ENCODE results near the gene SPTBN1.

The SPTBN1 gene

GRCh38 chr2:54619660-54620231, 163.6 kb downstream of the SPTBN1 start:
- H3K36me3 ChIP-seq (ENCODE audit: insufficient read depth, low read length): peaks cover 79% of the 10 kb centered on the region
- H3K4me1 ChIP-seq (ENCODE audit: insufficient read depth, low read length): peaks cover 13% of the 10 kb centered on the region
- no peak overlapping the region for H3K27ac ChIP-seq (ENCODE audit: low read length)
- H3K79me2 ChIP-seq (ENCODE audit: insufficient read depth, low read length): no peaks in the 10 kb centered on the region
- H4K20me1 ChIP-seq (ENCODE audit: insufficient read depth, low read length): no peaks in the 10 kb centered on the region
- H3K27me3 ChIP-seq (ENCODE audit: insufficient read depth, low read length, poor library complexity): no peaks in the 10 kb centered on the region
- H2AFZ ChIP-seq (ENCODE audit: low read depth, low read length): no peak overlapping the region
- no peak for DNase-seq
- no peak overlapping the region for H3K4me3 ChIP-seq (ENCODE audit: low read depth in 1 of 2, low read length in 2 of 2)
- H3K4me2 ChIP-seq (ENCODE audit: insufficient read depth, low read length): no peak overlapping the region
- no peaks in the 10 kb centered on the region for H3K9me3 ChIP-seq (ENCODE audit: insufficient read depth, low read length, severe bottlenecking)
- TF ChIP-seq EZH2 (IDR thresholded peaks at IDR 0.05; ENCODE audit: borderline replicate concordance, low read depth, low read length, severe bottlenecking): no peak
- TF ChIP-seq, protein P1, sequence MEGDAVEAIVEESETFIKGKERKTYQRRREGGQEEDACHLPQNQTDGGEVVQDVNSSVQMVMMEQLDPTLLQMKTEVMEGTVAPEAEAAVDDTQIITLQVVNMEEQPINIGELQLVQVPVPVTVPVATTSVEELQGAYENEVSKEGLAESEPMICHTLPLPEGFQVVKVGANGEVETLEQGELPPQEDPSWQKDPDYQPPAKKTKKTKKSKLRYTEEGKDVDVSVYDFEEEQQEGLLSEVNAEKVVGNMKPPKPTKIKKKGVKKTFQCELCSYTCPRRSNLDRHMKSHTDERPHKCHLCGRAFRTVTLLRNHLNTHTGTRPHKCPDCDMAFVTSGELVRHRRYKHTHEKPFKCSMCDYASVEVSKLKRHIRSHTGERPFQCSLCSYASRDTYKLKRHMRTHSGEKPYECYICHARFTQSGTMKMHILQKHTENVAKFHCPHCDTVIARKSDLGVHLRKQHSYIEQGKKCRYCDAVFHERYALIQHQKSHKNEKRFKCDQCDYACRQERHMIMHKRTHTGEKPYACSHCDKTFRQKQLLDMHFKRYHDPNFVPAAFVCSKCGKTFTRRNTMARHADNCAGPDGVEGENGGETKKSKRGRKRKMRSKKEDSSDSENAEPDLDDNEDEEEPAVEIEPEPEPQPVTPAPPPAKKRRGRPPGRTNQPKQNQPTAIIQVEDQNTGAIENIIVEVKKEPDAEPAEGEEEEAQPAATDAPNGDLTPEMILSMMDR (IDR thresholded peaks at IDR 0.05; ENCODE audit: borderline replicate concordance, extremely low read depth, low read length, poor library complexity, severe bottlenecking): no peak
- ATAC-seq (ENCODE audit: insufficient read depth, low read depth): no peak
- no peak overlapping the region for H3K9ac ChIP-seq (ENCODE audit: low read depth, low read length)

DNA sequence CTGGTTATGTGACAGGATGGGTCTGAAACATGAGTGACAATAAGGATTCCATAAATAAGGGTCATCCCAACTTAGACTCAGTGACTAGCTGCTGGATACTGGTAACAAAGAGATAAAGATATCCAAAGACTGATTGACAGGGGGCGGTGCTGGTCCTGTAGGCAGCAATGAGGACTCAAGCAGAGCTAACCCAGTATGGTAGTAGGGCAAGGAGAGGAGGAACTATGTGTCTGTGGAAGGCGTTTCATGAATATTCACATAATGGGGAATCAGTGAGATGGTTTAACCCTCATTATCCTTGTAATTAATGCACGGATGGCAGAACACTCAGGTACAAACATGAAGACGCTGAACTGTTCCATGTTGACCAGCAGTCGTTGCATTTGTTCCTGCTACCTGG, 164.8 kb downstream of the SPTBN1 start:
- Histone ChIP-seq H3K4me1 (ENCODE audit: insufficient read depth, low read length) (peaks cover 13% of the 10 kb centered on the region), H4K20me1 (ENCODE audit: insufficient read depth, low read length) (no peaks in the 10 kb centered on the region), H3K79me2 (ENCODE audit: insufficient read depth, low read length) (no peaks in the 10 kb centered on the region), H3K9ac (ENCODE audit: low read depth, low read length) (no peak overlapping the region), H2AFZ (ENCODE audit: low read depth, low read length) (no peak overlapping the region), H3K36me3 (ENCODE audit: insufficient read depth, low read length) (peaks cover 84% of the 10 kb centered on the region), H3K27me3 (ENCODE audit: insufficient read depth, low read length, poor library complexity) (no peaks in the 10 kb centered on the region), H3K4me3 (ENCODE audit: low read depth in 1 of 2, low read length in 2 of 2) (no peak overlapping the region), H3K4me2 (ENCODE audit: insufficient read depth, low read length) (no peak overlapping the region), H3K27ac (ENCODE audit: low read length) (no peak overlapping the region), H3K9me3 (ENCODE audit: insufficient read depth, low read length, severe bottlenecking) (no peaks in the 10 kb centered on the region)
- DNase-seq: no peak
- no peak for ATAC-seq (ENCODE audit: insufficient read depth, low read depth)
- TF ChIP-seq EZH2 (IDR thresholded peaks at IDR 0.05; ENCODE audit: borderline replicate concordance, low read depth, low read length, severe bottlenecking): no peak
- TF ChIP-seq, protein P1 (IDR thresholded peaks at IDR 0.05; ENCODE audit: borderline replicate concordance, extremely low read depth, low read length, poor library complexity, severe bottlenecking): no peak

DNA sequence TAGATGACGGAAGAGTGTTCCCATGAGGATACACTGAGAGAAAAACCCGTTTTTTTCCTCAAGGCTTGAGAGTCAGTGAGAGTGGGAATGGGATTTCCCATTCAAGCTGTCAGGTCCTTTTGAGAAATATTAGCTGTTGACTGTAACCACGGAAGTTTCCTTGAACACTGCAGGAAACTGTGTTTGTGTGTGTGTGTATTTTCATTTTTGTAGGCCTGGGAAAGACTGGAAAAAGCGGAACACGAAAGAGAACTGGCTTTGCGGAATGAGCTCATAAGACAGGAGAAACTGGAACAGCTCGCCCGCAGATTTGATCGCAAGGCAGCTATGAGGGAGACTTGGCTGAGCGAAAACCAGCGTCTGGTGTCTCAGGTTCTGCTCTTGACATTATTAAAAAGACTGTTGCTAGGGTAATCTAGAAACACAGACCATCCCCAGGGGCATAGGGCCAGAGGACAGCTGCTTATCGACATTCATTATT, 168.5 kb downstream of the SPTBN1 start:
- H4K20me1 ChIP-seq (ENCODE audit: insufficient read depth, low read length): no peaks in the 10 kb centered on the region

More for the DNA sequence above, 168.5 kb downstream of the SPTBN1 start:
- Histone ChIP-seq H3K27me3 (ENCODE audit: insufficient read depth, low read length, poor library complexity) (no peaks in the 10 kb centered on the region), H2AFZ (ENCODE audit: low read depth, low read length) (no peak overlapping the region), H3K27ac (ENCODE audit: low read length) (no peak overlapping the region), H3K4me2 (ENCODE audit: insufficient read depth, low read length) (no peak overlapping the region), H3K9me3 (ENCODE audit: insufficient read depth, low read length, severe bottlenecking) (no peaks in the 10 kb centered on the region), H3K36me3 (ENCODE audit: insufficient read depth, low read length) (peaks cover 91% of the 10 kb centered on the region), H3K4me3 (ENCODE audit: low read depth in 1 of 2, low read length in 2 of 2) (no peak overlapping the region), H3K4me1 (ENCODE audit: insufficient read depth, low read length) (no peaks in the 10 kb centered on the region), H3K9ac (ENCODE audit: low read depth, low read length) (no peak overlapping the region), H3K79me2 (ENCODE audit: insufficient read depth, low read length) (no peaks in the 10 kb centered on the region)
- no peak for ATAC-seq (ENCODE audit: insufficient read depth, low read depth)
- no peak for TF ChIP-seq EZH2 (IDR thresholded peaks at IDR 0.05; ENCODE audit: borderline replicate concordance, low read depth, low read length, severe bottlenecking)
- TF ChIP-seq, protein P1 (IDR thresholded peaks at IDR 0.05; ENCODE audit: borderline replicate concordance, extremely low read depth, low read length, poor library complexity, severe bottlenecking): no peak
- no peak for DNase-seq

All from DND-41 (cell line).